SU-DHL-6 (cell line): ENCODE measurements around the gene DNAH17.

Experiments
- H2AFZ ChIP-seq: fragments of 200-600 bp; sonication (generic); 2 replicates; pipeline ENCODE4 v1.6.1; 2014; ENCODE audit warnings: low read depth, mild to moderate bottlenecking, moderate library complexity, mixed read lengths, antibody characterized with exemption, low read length; ENCODE audit not compliant: severe bottlenecking
- H3F3A ChIP-seq: fragments of 200-600 bp; shearing (Covaris generic); 2 replicates; pipeline ENCODE4 v1.6.0; 2016; ENCODE audit warnings: antibody characterized with exemption, mild to moderate bottlenecking; ENCODE audit not compliant: insufficient read depth
- H3K27ac ChIP-seq: fragments of 200-600 bp; sonication (generic); 2 replicates; pipeline ENCODE4 v1.5.1; 2016; ENCODE audit warnings: low read depth, mild to moderate bottlenecking, low read length, moderate library complexity, mixed read lengths
- H3K27me3 ChIP-seq: fragments of 200-600 bp; sonication (generic), shearing (Covaris generic); 2 replicates; pipeline ENCODE4 v1.6.0; 2014; ENCODE audit warnings: mild to moderate bottlenecking, low read length
- H3K36me3 ChIP-seq: fragments of 200-600 bp; sonication (generic); 2 replicates; pipeline ENCODE4 v1.6.1; 2014; ENCODE audit warnings: mild to moderate bottlenecking, low read length, mixed read lengths
- H3K4me2 ChIP-seq: fragments of 300-600, 200-600 bp; shearing (Covaris generic), sonication (generic); 2 replicates; pipeline ENCODE4 v1.6.0; 2014; ENCODE audit warnings: low read length, low read depth, mild to moderate bottlenecking; ENCODE audit not compliant: poor library complexity, severe bottlenecking
- H3K4me3 ChIP-seq: fragments of 200-600 bp; sonication (generic); 2 replicates; pipeline ENCODE4 v1.5.1; 2014; ENCODE audit warnings: antibody characterized with exemption, low read length, mild to moderate bottlenecking, mixed read lengths; ENCODE audit not compliant: insufficient read depth, poor library complexity, severe bottlenecking
- H3K79me2 ChIP-seq: fragments of 200-600 bp; sonication (generic); 2 replicates; pipeline ENCODE4 v1.6.1; 2014; ENCODE audit warnings: mild to moderate bottlenecking, low read length, moderate library complexity; ENCODE audit not compliant: insufficient read depth
- H3K9ac ChIP-seq: fragments of 200-600 bp; sonication (generic); 2 replicates; pipeline ENCODE4 v1.7.0; 2014; ENCODE audit warnings: mild to moderate bottlenecking, low read length
- H3K9me2 ChIP-seq: fragments of 200-600 bp; sonication (generic); replicated peaks from 2 replicates; pipeline ENCODE4 v1.6.1; 2014; ENCODE audit warnings: low read length; ENCODE audit not compliant: insufficient read depth
- H3K9me3 ChIP-seq: fragments of 200-600 bp; sonication (generic); 2 replicates; pipeline ENCODE4 v1.6.1; 2014; ENCODE audit warnings: low read length, mixed read lengths; ENCODE audit not compliant: insufficient read depth
- H4K20me1 ChIP-seq: fragments of 200-600 bp; sonication (generic); 2 replicates; pipeline ENCODE4 v1.6.1; 2014; ENCODE audit warnings: low read depth, mild to moderate bottlenecking, antibody characterized with exemption, low read length, moderate library complexity, mixed read lengths
- EZH2phosphoT487 ChIP-seq: fragments of 200-600 bp; sonication (generic), shearing (Covaris generic); conservative IDR thresholded peaks from 2 replicates; pipeline ENCODE4 v1.6.1; 2018; ENCODE audit warnings: mild to moderate bottlenecking, antibody characterized with exemption, low read length, moderate library complexity, mixed read lengths
- TF ChIP-seq, protein P1 (sequence below): fragments of 200-600 bp; sonication (generic); IDR thresholded peaks from one replicate; pipeline ENCODE4 v1.5.1; 2017; ENCODE audit warnings: antibody characterized with exemption, mild to moderate bottlenecking, low read length, moderate library complexity; ENCODE audit not compliant: insufficient read depth, poor library complexity, severe bottlenecking

The DNAH17 gene

DNA sequence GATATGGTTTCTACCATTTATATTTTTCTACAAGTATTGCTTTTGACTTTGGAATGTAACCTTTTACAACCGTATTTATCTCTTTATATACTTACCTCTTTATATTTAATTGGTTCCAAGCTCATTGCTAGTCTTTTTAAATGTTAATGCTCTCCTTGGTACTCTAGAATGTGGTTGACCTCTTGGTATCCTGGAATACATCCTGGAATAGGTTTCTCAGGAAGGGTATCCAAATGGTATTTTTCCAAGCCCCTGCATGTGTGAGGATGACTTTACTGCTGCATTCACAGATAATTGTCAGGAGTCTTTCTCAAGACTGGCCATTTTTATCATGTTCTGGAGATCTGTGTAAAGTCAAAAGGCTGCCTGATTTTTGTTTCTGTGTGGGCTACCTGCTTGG is 30.2 kb downstream of the DNAH17 start:
- no peak overlapping the region for H3K4me3 ChIP-seq
- no peak overlapping the region for H3K4me2 ChIP-seq
- H3K27ac ChIP-seq = no peak overlapping the region
- no peaks in the 10 kb centered on the region for H4K20me1 ChIP-seq
- H3K9me3 ChIP-seq = no peaks in the 10 kb centered on the region
- no peak overlapping the region for H2AFZ ChIP-seq
- no peak overlapping the region for H3K9ac ChIP-seq
- no peaks in the 10 kb centered on the region for H3K36me3 ChIP-seq
- TF ChIP-seq EZH2phosphoT487 = no peak
- TF ChIP-seq, protein P1, sequence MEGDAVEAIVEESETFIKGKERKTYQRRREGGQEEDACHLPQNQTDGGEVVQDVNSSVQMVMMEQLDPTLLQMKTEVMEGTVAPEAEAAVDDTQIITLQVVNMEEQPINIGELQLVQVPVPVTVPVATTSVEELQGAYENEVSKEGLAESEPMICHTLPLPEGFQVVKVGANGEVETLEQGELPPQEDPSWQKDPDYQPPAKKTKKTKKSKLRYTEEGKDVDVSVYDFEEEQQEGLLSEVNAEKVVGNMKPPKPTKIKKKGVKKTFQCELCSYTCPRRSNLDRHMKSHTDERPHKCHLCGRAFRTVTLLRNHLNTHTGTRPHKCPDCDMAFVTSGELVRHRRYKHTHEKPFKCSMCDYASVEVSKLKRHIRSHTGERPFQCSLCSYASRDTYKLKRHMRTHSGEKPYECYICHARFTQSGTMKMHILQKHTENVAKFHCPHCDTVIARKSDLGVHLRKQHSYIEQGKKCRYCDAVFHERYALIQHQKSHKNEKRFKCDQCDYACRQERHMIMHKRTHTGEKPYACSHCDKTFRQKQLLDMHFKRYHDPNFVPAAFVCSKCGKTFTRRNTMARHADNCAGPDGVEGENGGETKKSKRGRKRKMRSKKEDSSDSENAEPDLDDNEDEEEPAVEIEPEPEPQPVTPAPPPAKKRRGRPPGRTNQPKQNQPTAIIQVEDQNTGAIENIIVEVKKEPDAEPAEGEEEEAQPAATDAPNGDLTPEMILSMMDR = no peak
- H3K79me2 ChIP-seq = no peaks in the 10 kb centered on the region
- no peaks in the 10 kb centered on the region for H3K9me2 ChIP-seq
- no peaks in the 10 kb centered on the region for H3F3A ChIP-seq
- H3K27me3 ChIP-seq = no peaks in the 10 kb centered on the region

DNA sequence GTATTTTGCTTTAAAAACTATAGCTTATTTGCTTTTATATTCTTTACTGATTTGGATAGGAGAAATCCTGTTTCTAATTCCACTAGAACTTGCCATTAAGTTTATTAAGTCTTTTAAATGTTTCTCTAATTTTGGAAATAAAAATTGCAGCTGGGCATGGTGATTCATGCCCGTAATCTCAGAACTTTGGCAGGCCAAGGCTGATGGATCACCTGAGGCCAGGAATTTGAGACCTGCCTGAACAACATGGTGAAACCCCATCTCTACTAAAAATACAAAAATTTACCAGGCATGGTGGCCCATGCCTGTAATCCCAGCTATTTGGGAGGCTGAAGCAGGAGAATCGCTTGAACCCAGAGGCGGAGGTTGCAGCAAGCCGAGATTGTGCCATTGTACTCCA is 30.7 kb downstream of the DNAH17 start:
- H4K20me1 ChIP-seq = no peaks in the 10 kb centered on the region
- H3K36me3 ChIP-seq = no peaks in the 10 kb centered on the region
- no peaks in the 10 kb centered on the region for H3K79me2 ChIP-seq
- H3K27me3 ChIP-seq = no peaks in the 10 kb centered on the region
- H3K9me2 ChIP-seq = no peaks in the 10 kb centered on the region
- no peak overlapping the region for H3K4me2 ChIP-seq
- H3F3A ChIP-seq = no peaks in the 10 kb centered on the region
- H3K9me3 ChIP-seq = no peaks in the 10 kb centered on the region
- TF ChIP-seq, protein P1 = no peak
- no peak for TF ChIP-seq EZH2phosphoT487
- H3K9ac ChIP-seq = no peak overlapping the region
- no peak overlapping the region for H3K4me3 ChIP-seq
- H3K27ac ChIP-seq = no peak overlapping the region
- H2AFZ ChIP-seq = no peak overlapping the region

DNA sequence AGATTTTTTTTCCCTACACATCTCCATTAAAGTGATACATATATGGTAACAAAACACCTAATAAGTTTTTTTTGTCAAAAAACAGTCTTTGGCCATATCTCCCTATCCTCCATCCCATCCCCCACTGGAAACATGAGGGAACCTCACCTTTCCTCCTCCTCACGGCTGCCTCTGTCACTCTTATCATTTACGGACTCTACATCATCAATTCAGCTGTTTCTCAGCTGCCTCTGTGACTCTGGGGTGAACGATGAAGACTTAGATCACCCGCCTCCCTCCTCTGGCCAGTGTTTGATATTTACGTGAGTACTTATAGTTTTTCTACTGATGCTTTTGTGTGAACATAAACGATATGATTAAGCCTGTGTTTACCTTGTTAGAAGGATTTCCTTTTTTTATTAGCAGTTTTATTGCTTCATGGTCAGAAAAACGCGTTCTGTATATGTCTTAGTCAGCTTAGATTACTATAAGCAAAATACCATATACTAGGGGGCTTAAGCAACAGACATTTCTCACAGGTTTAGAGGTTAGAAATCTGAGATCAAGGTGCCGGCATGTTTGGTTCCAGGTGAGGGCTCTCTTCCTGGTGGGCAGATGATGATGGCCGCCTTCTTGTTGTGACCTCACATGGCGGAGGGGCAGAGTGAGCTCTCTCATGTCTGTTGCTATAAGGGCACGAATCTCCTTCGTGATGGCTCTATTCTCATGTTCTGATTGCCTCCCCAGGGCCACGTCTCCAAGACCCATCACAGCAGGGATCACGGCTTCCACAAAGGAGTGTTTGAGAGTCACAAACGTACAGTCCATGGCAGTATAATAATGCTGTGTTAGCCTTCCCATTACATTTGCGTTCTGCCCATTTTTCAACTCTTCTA is 32.1 kb downstream of the DNAH17 start:
- Histone ChIP-seq H3K36me3 (no peaks in the 10 kb centered on the region), H3K4me2 (no peak overlapping the region), H3K4me3 (no peak overlapping the region), H3K79me2 (no peaks in the 10 kb centered on the region), H2AFZ (no peak overlapping the region), H3K9me2 (no peaks in the 10 kb centered on the region), H3K27me3 (no peaks in the 10 kb centered on the region), H3K9me3 (no peaks in the 10 kb centered on the region), H3K27ac (no peak overlapping the region), H3K9ac (no peak overlapping the region), H4K20me1 (no peaks in the 10 kb centered on the region), H3F3A (no peaks in the 10 kb centered on the region)
- TF ChIP-seq, protein P1 = no peak
- TF ChIP-seq EZH2phosphoT487 = no peak
